K562 (cell line): ENCODE results near the gene SH2D3A. TPM values are rescaled to one million over a fixed set of nuclear protein-coding genes. Genes with fewer than 3 reads are reported as not detected.
A peak's percentile ranks its signal among the peaks of the same experiment; 100 is the strongest.

Experiments used
- ATAC-seq: fragments of 200-7000 bp; cut with Tn5 transposase; 3 replicates; pipeline ENCODE4 v1.9.1; 2020; ENCODE audit warnings: moderate library complexity
- BruUV-seq: library from RNA; stranded (reverse); fragments of 400-500 nt; replicated peaks from 2 replicates; lab custom pipeline; 2021; lab: Mats Ljungman, UMichigan
- CTCF ChIA-PET: fragments of 300-600 bp; formaldehyde crosslinking; extraction: SDS; loops from one replicate; lab custom pipeline; 2021; ENCODE audit warnings: low intra/inter-chr PET ratio; lab: Yijun Ruan, JAX
- POLR2A ChIA-PET: fragments of 300-600, 350-650 bp; sonication (Branson Sonifier 250); formaldehyde crosslinking; extraction: SDS; loops from one replicate; lab custom pipeline; 2021; ENCODE audit warnings: antibody characterized with exemption, inconsistent platforms; lab: Yijun Ruan, JAX
- DNase-seq, 4 experiments: peaks; one replicate each; pipeline versions ENCODE4 v3.0.0 to v3.0.0-alpha.2; 2011 to 2018; ENCODE audit warnings: low spot score in 3 of 4, mixed read lengths in 3 of 4; ENCODE audit errors: extremely low read depth in 1 of 4
- FAIRE-seq: peaks from 2 replicates; lab custom pipeline; 2011; peaks lifted over from hg19 to GRCh38; lab: Jason Lieb, UNC
- H2AFZ ChIP-seq: 2 replicates; pipeline ENCODE4 v1.6.0; 2011; ENCODE audit warnings: low read depth, low read length, control low read depth, inconsistent platforms
- H3K27ac ChIP-seq: fragments of 200-600 bp; 3 replicates; pipeline ENCODE4 v1.8.0; 2011; ENCODE audit warnings: low read depth, mild to moderate bottlenecking, control low read depth, inconsistent platforms, low read length, moderate library complexity, mixed read lengths; ENCODE audit errors: extremely low read depth
- H3K27me3 ChIP-seq, 2 experiments: fragments of 300-600 bp in 1 of 2; 2 replicates in 1 of 2; 3 replicates in 1 of 2; pipeline versions ENCODE4 v1.6.0 to v1.8.0; 2011; ENCODE audit warnings: inconsistent platforms in 2 of 2, low read length in 2 of 2, mild to moderate bottlenecking in 1 of 2, mixed read lengths in 1 of 2, moderate library complexity in 1 of 2; ENCODE audit not compliant: control insufficient read depth in 2 of 2, insufficient read depth in 2 of 2
- H3K36me3 ChIP-seq: fragments of 300-600 bp; 3 replicates; pipeline ENCODE4 v1.8.0; 2011; ENCODE audit warnings: mild to moderate bottlenecking, low read length, inconsistent platforms; ENCODE audit not compliant: control insufficient read depth, insufficient read depth
- H3K4me1 ChIP-seq, 2 experiments: fragments of 200-600 bp in 1 of 2; replicated peaks in 1 of 2; 2 replicates in 1 of 2; 3 replicates in 1 of 2; pipeline versions ENCODE4 v1.5.1 to v1.8.0; 2011; ENCODE audit warnings: inconsistent platforms in 2 of 2, low read length in 2 of 2, mild to moderate bottlenecking in 1 of 2, mixed read lengths in 1 of 2, moderate library complexity in 1 of 2; ENCODE audit not compliant: control insufficient read depth in 2 of 2, insufficient read depth in 2 of 2
- H3K4me2 ChIP-seq: 2 replicates; pipeline ENCODE4 v1.6.1; 2011; ENCODE audit warnings: low read length, control low read depth, inconsistent platforms, mixed read lengths; ENCODE audit not compliant: insufficient read depth
- H3K4me3 ChIP-seq: fragments of 200-600 bp; sonication (generic), shearing (Covaris generic); 2 replicates; pipeline ENCODE4 v1.5.1; 2016; ENCODE audit warnings: control low read depth, inconsistent platforms
- H3K79me2 ChIP-seq: fragments of 200-600 bp; 3 replicates; pipeline ENCODE4 v1.8.0; 2011; ENCODE audit warnings: low read length, inconsistent platforms; ENCODE audit not compliant: control insufficient read depth, insufficient read depth
- H3K9ac ChIP-seq, 2 experiments: 2 replicates each; pipeline versions ENCODE4 v1.6.0 to v1.6.1; 2011; ENCODE audit warnings: low read depth in 2 of 2, low read length in 2 of 2, control low read depth in 1 of 2, inconsistent platforms in 1 of 2, mild to moderate bottlenecking in 1 of 2, mixed read lengths in 1 of 2; ENCODE audit not compliant: insufficient read depth in 1 of 2
- H3K9me1 ChIP-seq: one replicate; pipeline ENCODE4 v1.6.0; 2011; ENCODE audit warnings: inconsistent platforms, mild to moderate bottlenecking, low read length, moderate library complexity; ENCODE audit not compliant: control insufficient read depth, insufficient read depth
- H3K9me3 ChIP-seq: replicated peaks from 2 replicates; pipeline ENCODE4 v1.5.1; 2011; ENCODE audit warnings: low read depth, low read length, inconsistent platforms; ENCODE audit not compliant: control insufficient read depth, insufficient read depth
- H4K20me1 ChIP-seq: replicated peaks from 2 replicates; pipeline ENCODE4 v1.6.1; 2011; ENCODE audit warnings: low read length, inconsistent platforms, mixed read lengths; ENCODE audit not compliant: control insufficient read depth, insufficient read depth
- CBFA2T3 ChIP-seq: fragments of 450-650 bp; IDR thresholded peaks from 2 replicates; pipeline ENCODE4 v1.6.1; 2017
- CTBP1 ChIP-seq: fragments of 450-650 bp; IDR thresholded peaks from 2 replicates; pipeline ENCODE4 v1.6.1; 2016; ENCODE audit warnings: borderline replicate concordance
- ELF1 ChIP-seq: fragments of 200-800 bp; sonication (Bioruptor generic); IDR thresholded peaks from 2 replicates; pipeline ENCODE4 v1.6.1; 2016; ENCODE audit warnings: missing genetic modification characterization, missing compliant biosample characterization
- HDAC1 ChIP-seq, 2 experiments: fragments of 450-650 bp; IDR thresholded peaks; 2 replicates each; pipeline ENCODE4 v1.6.1; 2016 to 2017; ENCODE audit warnings: inconsistent platforms in 1 of 2, mild to moderate bottlenecking in 1 of 2, moderate library complexity in 1 of 2
- JUND ChIP-seq, 2 experiments: IDR thresholded peaks; 2 replicates in 1 of 2; 3 replicates in 1 of 2; pipeline ENCODE4 v1.6.1; 2011; ENCODE audit warnings: borderline replicate concordance in 2 of 2, low read depth in 2 of 2, low read length in 2 of 2, improper control_type of control experiment in 1 of 2, missing biosample characterization in 1 of 2, missing genetic modification characterization in 1 of 2, missing genetic modification reagents in 1 of 2
- KDM1A ChIP-seq, 2 experiments: fragments of 450-650 bp; IDR thresholded peaks; 2 replicates each; pipeline ENCODE4 v1.6.1; 2016; ENCODE audit warnings: mild to moderate bottlenecking in 2 of 2
- MTA2 ChIP-seq: fragments of 450-650 bp; IDR thresholded peaks from 2 replicates; pipeline ENCODE4 v1.6.1; 2016; ENCODE audit warnings: low read depth
- PHF8 ChIP-seq: fragments of 200-600 bp; sonication (generic); IDR thresholded peaks from 2 replicates; pipeline ENCODE4 v1.6.1; 2012; ENCODE audit warnings: mixed run types, mild to moderate bottlenecking, inconsistent platforms, low read length, moderate library complexity, borderline replicate concordance
- PKNOX1 ChIP-seq: fragments of 450-650 bp; IDR thresholded peaks from 2 replicates; pipeline ENCODE4 v1.6.1; 2016
- SP2 ChIP-seq: IDR thresholded peaks from 2 replicates; pipeline ENCODE4 v1.6.1; 2011; ENCODE audit warnings: mild to moderate bottlenecking, low read depth, low read length, moderate library complexity; ENCODE audit not compliant: poor library complexity, severe bottlenecking; ENCODE audit errors: extremely low read depth
- VEZF1 ChIP-seq: fragments of 200-800 bp; sonication (Bioruptor generic); IDR thresholded peaks from 2 replicates; pipeline ENCODE4 v1.6.1; 2017; ENCODE audit warnings: missing genetic modification characterization, missing compliant biosample characterization
- ZBTB11 ChIP-seq, 3 experiments: fragments of 200-800 bp in 1 of 3; fragments of 250-450 bp in 1 of 3; fragments of 450-650 bp in 1 of 3; sonication (Bioruptor Pico) in 1 of 3; sonication (Bioruptor generic) in 1 of 3; formaldehyde crosslinking in 1 of 3; IDR thresholded peaks; 2 replicates each; pipeline versions ENCODE4 v1.6.1 to v1.8.0; 2016 to 2022; ENCODE audit warnings: mild to moderate bottlenecking in 2 of 3, missing genetic modification characterization in 2 of 3, missing compliant biosample characterization in 1 of 3, moderate library complexity in 1 of 3
- WGBS: fragments of 100-300 bp; shearing (Covaris generic); methylation state at CpG from one replicate; pipeline ENCODE4 v1.1.6; 2016; ENCODE audit warnings: low coverage, mixed read lengths; ENCODE audit not compliant: insufficient coverage; ENCODE audit errors: missing lambda C conversion rate; 5-methylcytosine and 5-hydroxymethylcytosine counted together
- in situ Hi-C: fragments of 300-500 bp; cut with MboI; formaldehyde crosslinking; loops from 4 replicates; pipeline ENCODE4 v1.15.0; 2018; ENCODE audit warnings: inconsistent platforms, mixed read lengths
- intact Hi-C: fragments of 100-400 bp; cut with micrococcal nuclease; formaldehyde crosslinking; loops from 2 replicates; pipeline ENCODE4 v1.14.2; 2022
- polyA plus RNA-seq, 8 experiments: library from polyadenylated mRNA; depleted of rRNA in 4 of 8; stranded (reverse) in 5 of 8; unstranded in 3 of 8; fragments of >200 nt; fragmentation: Nextera tagmentation in 2 of 8; fragmentation: Illumina TruSeq in 1 of 8; extraction: Ambion mirVana in 2 of 8; extraction: Trizol in 1 of 8; gene quantifications; 2 replicates each; pipeline versions ENCODE4 v1.2.1 to v1.2.3, GENCODE V29; 2011 to 2014; ENCODE audit warnings: inconsistent platforms in 1 of 8, missing spikeins in 1 of 8
- total RNA-seq, 7 experiments: library from RNA; depleted of rRNA in 6 of 7; stranded (reverse); fragments of >200 nt in 6 of 7; fragmentation: Illumina TruSeq in 2 of 7; extraction: Trizol in 2 of 7; gene quantifications; 2 replicates each; pipeline versions ENCODE4 v1.2.1 to v1.2.3, GENCODE V29; 2011 to 2021; ENCODE audit warnings: low replicate concordance in 1 of 7

The SH2D3A gene
- total and polyA plus RNA-seq, 9 of the 15 experiments (the other 6 are each of a cell fraction or from before 2014, with no cell fraction given): 0.75 to 26.3 (median 8.9) TPM

GRCh38 chr19:6734096-6734696 lies 33.0 kb downstream of the SH2D3A start:
- H3K79me2 ChIP-seq: peaks cover 22% of the 10 kb centered on the region
- peak overlapping the region; percentile 14; the same call in 1 of the 2 replicates for H3K4me2 ChIP-seq
- no peaks in the 10 kb centered on the region for H4K20me1 ChIP-seq
- H3K4me1 ChIP-seq: peaks cover 40 to 80% of the 10 kb centered on the region in 2 experiments
- FAIRE-seq: peak; percentile 76
- no peak overlapping the region for H3K4me3 ChIP-seq
- H3K9me1 ChIP-seq: no peaks in the 10 kb centered on the region
- H3K9me3 ChIP-seq: no peaks in the 10 kb centered on the region
- CTCF ChIA-PET: no interaction called here
- intact Hi-C loops: loop anchor here (10.0 kb wide), 1 partner anchor 219 kb away; no protein-coding TSS in a partner anchor
- POLR2A ChIA-PET: no interaction called here
- DNase-seq: peak in 2 of 4 experiments; percentile 47 to 68
- no peak for ATAC-seq
- peaks cover 3% of the 10 kb centered on the region; the same call in 1 of the 3 replicates for H3K36me3 ChIP-seq
- H3K9ac ChIP-seq: peak overlapping the region in 1 of 2 experiments; percentile 77; a peak in 2 of 4 replicates
- 10% methylated on average over 15 of the region's 20 CpGs for WGBS
- no TSS peak for BruUV-seq
- H3K27ac ChIP-seq: no peak overlapping the region
- in situ Hi-C loops: no loop called here
- no peaks in the 10 kb centered on the region for H3K27me3 ChIP-seq
- peak overlapping the region; percentile 36; the same call in 1 of the 2 replicates for H2AFZ ChIP-seq
- TF ChIP-seq PHF8: no peak
- 0 out of 6 replicates have a peak, but pooled peaks of 1 of the 3 experiments have one; percentile 39 for TF ChIP-seq ZBTB11 (CRISPR knock-in tag; IDR thresholded peaks at IDR 0.05)
- TF ChIP-seq VEZF1 (CRISPR knock-in tag): peak; percentile 39
- TF ChIP-seq MTA2: no peak
- TF ChIP-seq CBFA2T3: peak; percentile 38
- peak in 1 of 2 experiments; percentile 56; a peak in 2 of 4 replicates for TF ChIP-seq HDAC1 (IDR thresholded peaks at IDR 0.05)
- 0 out of 2 replicates have a peak, but pooled peaks have one; percentile 17 for TF ChIP-seq PKNOX1
- TF ChIP-seq KDM1A (IDR thresholded peaks at IDR 0.05): peak; percentile 85 to 86; a peak in 3 of 4 replicates
- 0 out of 2 replicates have a peak, but pooled peaks have one; percentile 29 for TF ChIP-seq CTBP1
- no peak for TF ChIP-seq SP2
- TF ChIP-seq JUND (IDR thresholded peaks at IDR 0.05; ENCODE audit: borderline replicate concordance, low read depth, low read length): peak; percentile 63; the same call in 1 of the 2 replicates
- TF ChIP-seq JUND (tag; IDR thresholded peaks at IDR 0.05; ENCODE audit: borderline replicate concordance, low read depth, low read length): peak; percentile 31; the same call in 1 of the 3 replicates
- TF ChIP-seq ELF1 (tag): peak; percentile 50; the same call in 1 of the 2 replicates
